ENCODE measurements around the gene CIB1.

The CIB1 gene

DNA sequence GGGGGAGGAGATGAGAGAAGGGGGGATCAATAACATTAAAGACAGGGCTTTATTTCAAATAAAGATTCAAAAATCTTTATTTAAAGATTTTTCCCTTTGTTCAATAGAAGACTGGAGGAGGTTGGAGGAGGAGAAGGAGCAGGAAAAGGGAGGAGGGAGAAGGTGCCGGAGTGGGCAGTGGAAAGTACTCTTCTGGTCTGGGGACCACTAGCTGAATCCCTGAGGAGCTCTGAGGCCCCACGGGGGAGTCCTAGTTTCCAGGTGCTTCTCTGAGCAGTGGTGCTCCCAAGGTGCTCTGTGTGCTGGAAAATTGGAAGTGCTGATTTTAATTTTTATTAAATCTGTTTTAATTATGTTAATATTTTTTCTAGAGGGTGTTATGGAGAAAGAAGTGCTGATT lies 52.0 kb downstream of the CIB1 start:
- Histone ChIP-seq H3K27me3 (ENCODE audit: insufficient read depth, low read length) (no peaks in the 10 kb centered on the region), H3K36me3 (ENCODE audit: insufficient read depth, low read length) (no peaks in the 10 kb centered on the region), H3K4me3 (ENCODE audit: low read depth, low read length) (no peak overlapping the region), H3K4me1 (ENCODE audit: control insufficient read depth, insufficient read depth, low read length, unreplicated experiment) (peaks cover 10% of the 10 kb centered on the region), H3K27ac (ENCODE audit: low read depth, low read length) (no peak overlapping the region), H3K79me2 (ENCODE audit: control insufficient read depth, insufficient read depth, low read length, unreplicated experiment) (no peaks in the 10 kb centered on the region), H2AFZ (ENCODE audit: low read length, unreplicated experiment) (no peak overlapping the region)
